ENCODE data around the gene FALEC.

DNA sequence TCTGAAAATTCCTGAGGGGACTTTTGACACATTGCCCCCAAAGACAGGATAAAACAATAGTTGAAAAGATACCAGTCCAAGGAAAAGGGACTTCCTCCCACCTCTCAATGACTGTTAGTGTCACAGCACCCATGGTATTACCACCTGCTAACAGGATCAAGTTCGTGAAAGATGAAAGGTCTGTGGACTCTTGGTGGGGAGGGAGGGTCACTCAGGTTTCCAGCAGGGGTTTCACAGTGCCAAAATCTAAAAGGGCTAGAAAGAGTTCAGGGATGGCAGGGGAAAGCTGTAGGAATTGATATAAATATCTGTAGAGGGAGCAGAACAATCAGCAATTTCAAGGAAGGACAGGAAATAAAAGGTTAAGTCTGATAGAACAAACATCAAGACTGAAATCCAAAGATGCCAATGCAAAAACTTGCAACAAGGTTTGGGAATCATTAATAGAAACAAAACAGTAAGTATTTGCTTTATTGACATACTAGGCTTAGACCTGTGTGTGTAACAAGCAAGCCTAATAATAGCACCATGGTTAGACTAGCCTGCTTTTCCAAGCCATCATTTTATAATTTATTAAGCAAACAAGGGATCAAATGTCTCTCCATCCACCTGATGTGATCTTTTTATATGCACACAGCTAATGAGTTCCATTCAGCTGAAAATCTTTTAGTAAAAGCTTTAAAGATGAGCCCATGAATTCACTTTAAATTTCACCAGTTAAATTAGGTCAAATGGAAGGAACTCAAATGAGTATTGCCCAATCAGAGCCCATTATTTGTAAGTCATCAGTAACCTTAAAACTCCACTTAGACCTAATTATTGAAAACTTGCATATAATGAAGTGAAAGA, 60.2 kb downstream of the FALEC start:
- TF ChIP-seq CTCF (IDR thresholded peaks at IDR 0.05; ENCODE audit: insufficient read depth, low read depth, low read length), result no peak
- TF ChIP-seq EZH2 (IDR thresholded peaks at IDR 0.05; ENCODE audit: insufficient read depth, low read length), result no peak
